GM23338 (cell line): ENCODE data around the gene ABCC10. TPM values are rescaled to one million over a fixed set of nuclear protein-coding genes. Genes with fewer than 3 reads are reported as not detected.
A peak's percentile ranks its signal among the peaks of the same experiment; 100 is the strongest.
"Not testable (repeated sequence)": the region's sequence is repeated elsewhere in the genome, so short reads cannot be mapped to it uniquely, and the experiment has no call there.

ENCODE experiments used
- ATAC-seq: fragments of 200-7000 bp; cut with Tn5 transposase; 3 replicates; pipeline ENCODE4 v1.9.1; 2020
- DNase-seq: peaks from one replicate; pipeline ENCODE4 v3.0.0-alpha.2; 2015; ENCODE audit warnings: low spot score
- H2AFZ ChIP-seq: fragments of 200-600 bp; sonication (generic); 2 replicates; pipeline ENCODE4 v1.8.0; 2016; ENCODE audit warnings: antibody characterized with exemption, mild to moderate bottlenecking, moderate library complexity
- H3F3A ChIP-seq: fragments of 200-600 bp; sonication (generic); replicated peaks from 2 replicates; pipeline ENCODE4 v1.8.0; 2017; ENCODE audit warnings: antibody characterized with exemption, mixed run types, low read depth
- H3K27ac ChIP-seq: fragments of 200-600 bp; sonication (generic); 2 replicates; pipeline ENCODE4 v1.6.1; 2016; ENCODE audit warnings: low read depth
- H3K27me3 ChIP-seq: fragments of 200-600 bp; sonication (generic); 2 replicates; pipeline ENCODE4 v1.8.0; 2016; ENCODE audit warnings: mild to moderate bottlenecking, mixed run types, moderate library complexity; ENCODE audit not compliant: insufficient read depth
- H3K36me3 ChIP-seq: fragments of 200-600 bp; sonication (generic); 2 replicates; pipeline ENCODE4 v1.8.0; 2016; ENCODE audit warnings: mild to moderate bottlenecking; ENCODE audit not compliant: insufficient read depth
- H3K4me1 ChIP-seq: fragments of 200-600 bp; sonication (generic); 2 replicates; pipeline ENCODE4 v1.8.0; 2016; ENCODE audit warnings: mild to moderate bottlenecking, moderate library complexity; ENCODE audit not compliant: insufficient read depth
- H3K4me2 ChIP-seq: fragments of 200-600 bp; sonication (generic); 2 replicates; pipeline ENCODE4 v1.7.1; 2017; ENCODE audit warnings: mixed run types
- H3K4me3 ChIP-seq: fragments of 200-600 bp; sonication (generic); 2 replicates; pipeline ENCODE4 v1.6.1; 2016; ENCODE audit warnings: mixed run types
- H3K79me2 ChIP-seq: fragments of 200-600 bp; sonication (generic); replicated peaks from 2 replicates; pipeline ENCODE4 v1.8.0; 2017; ENCODE audit warnings: mild to moderate bottlenecking; ENCODE audit not compliant: insufficient read depth
- H3K9me2 ChIP-seq: fragments of 200-600 bp; sonication (generic); 2 replicates; pipeline ENCODE4 v1.8.0; 2017; ENCODE audit not compliant: insufficient read depth
- H4K20me1 ChIP-seq: fragments of 200-600 bp; sonication (generic); replicated peaks from 2 replicates; pipeline ENCODE4 v1.8.0; 2017; ENCODE audit warnings: mild to moderate bottlenecking; ENCODE audit not compliant: insufficient read depth
- H3K27ac Mint-ChIP-seq: 2 replicates; pipeline ENCODE4 v1.8.0; 2020; ENCODE audit warnings: inconsistent platforms, mild to moderate bottlenecking, moderate library complexity, mixed read lengths
- H3K27me3 Mint-ChIP-seq: 3 replicates; pipeline ENCODE4 v1.8.0; 2022; ENCODE audit warnings: low read depth, mild to moderate bottlenecking, moderate library complexity, mixed read lengths, inconsistent platforms; ENCODE audit not compliant: insufficient read depth, poor library complexity
- H3K36me3 Mint-ChIP-seq: 3 replicates; pipeline ENCODE4 v1.8.0; 2021; ENCODE audit warnings: low read depth, mild to moderate bottlenecking, inconsistent platforms, moderate library complexity, mixed read lengths
- H3K4me1 Mint-ChIP-seq: 3 replicates; pipeline ENCODE4 v1.8.0; 2020; ENCODE audit warnings: mild to moderate bottlenecking, inconsistent platforms, mixed read lengths
- H3K4me3 Mint-ChIP-seq: 3 replicates; pipeline ENCODE4 v1.8.0; 2021; ENCODE audit warnings: moderate library complexity, mild to moderate bottlenecking, inconsistent platforms, mixed read lengths
- H3K9me3 Mint-ChIP-seq: 3 replicates; pipeline ENCODE4 v1.8.0; 2020; ENCODE audit warnings: moderate library complexity, mild to moderate bottlenecking, inconsistent platforms, mixed read lengths
- CREB1 ChIP-seq: fragments of 250-450 bp; sonication (Bioruptor Pico); IDR thresholded peaks from 2 replicates; pipeline ENCODE4 v1.5.0; 2020; ENCODE audit warnings: low read depth, mild to moderate bottlenecking, moderate library complexity
- CTCF ChIP-seq, 2 experiments: fragments of 200-600 bp in 1 of 2; sonication (generic) in 1 of 2; conservative IDR thresholded peaks; 2 replicates each; pipeline versions ENCODE4 v1.5.1 to v1.6.1; 2016 to 2017; ENCODE audit warnings: antibody characterized with exemption in 2 of 2, low read depth in 2 of 2, mild to moderate bottlenecking in 2 of 2, moderate library complexity in 1 of 2
- ETS1 ChIP-seq: IDR thresholded peaks from 2 replicates; pipeline ENCODE4 v1.6.1; 2016; ENCODE audit warnings: antibody characterized with exemption
- EZH2 ChIP-seq: fragments of 200-600 bp; sonication (generic); IDR thresholded peaks from one replicate; pipeline ENCODE4 v1.8.0; 2017; ENCODE audit warnings: antibody characterized with exemption, mild to moderate bottlenecking, low read depth; ENCODE audit not compliant: unreplicated experiment
- JUNB ChIP-seq: IDR thresholded peaks from one replicate; pipeline ENCODE4 v1.6.1; 2016; ENCODE audit warnings: antibody characterized with exemption; ENCODE audit not compliant: unreplicated experiment
- NANOG ChIP-seq: IDR thresholded peaks from 2 replicates; pipeline ENCODE4 v1.6.1; 2016; ENCODE audit warnings: antibody characterized with exemption, borderline replicate concordance
- POLR2AphosphoS5 ChIP-seq: IDR thresholded peaks from 2 replicates; pipeline ENCODE4 v1.6.1; 2016; ENCODE audit warnings: antibody characterized with exemption, low read depth
- ZNF114 ChIP-seq: fragments of 250-450 bp; sonication (Bioruptor Pico); IDR thresholded peaks from 2 replicates; pipeline ENCODE4 v1.5.0; 2020; ENCODE audit warnings: mild to moderate bottlenecking, moderate library complexity
- ZNF331 ChIP-seq: fragments of 250-450 bp; sonication (Bioruptor Pico); IDR thresholded peaks from 2 replicates; pipeline ENCODE4 v1.5.0; 2020; ENCODE audit warnings: low read depth, mild to moderate bottlenecking, moderate library complexity
- polyA plus RNA-seq: library from polyadenylated mRNA; unstranded; fragments of >200 nt; fragmentation: Nextera tagmentation; extraction: Ambion mirVana; gene quantifications from 2 replicates; pipeline ENCODE4 v1.2.1, GENCODE V29; 2016
- total RNA-seq: library from RNA; depleted of rRNA; stranded (reverse); fragments of >200 nt; shearing (Covaris generic); gene quantifications from 2 replicates; pipeline ENCODE4 v1.2.3, GENCODE V29; 2014

The ABCC10 gene
- total and polyA plus RNA-seq, 2 experiments from 2014 or later, result 16.9 to 17.5 TPM

DNA sequence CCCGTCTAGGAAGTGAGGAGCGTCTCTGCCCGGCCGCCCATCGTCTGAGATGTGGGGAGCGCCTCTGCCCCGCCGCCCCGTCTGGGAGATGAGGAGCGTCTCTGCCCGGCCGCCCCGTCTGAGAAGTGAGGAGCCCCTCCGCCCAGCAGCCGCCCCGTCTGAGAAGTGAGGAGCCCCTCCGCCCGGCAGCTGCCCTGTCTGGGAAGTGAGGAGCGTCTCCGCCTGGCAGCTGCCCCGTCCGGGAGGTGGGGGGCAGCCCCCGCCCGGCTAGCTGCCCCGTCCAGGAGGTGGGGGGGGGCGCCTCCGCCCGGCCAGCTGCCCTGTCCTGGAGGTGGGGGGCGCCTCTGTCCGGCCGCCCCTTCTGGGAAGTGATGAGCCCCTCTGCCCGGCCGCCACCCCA lies 2.3 kb upstream of the ABCC10 start:
- not testable (repeated sequence) for H3K4me2 ChIP-seq, H3K4me3 Mint-ChIP-seq, H3K4me1 ChIP-seq, H2AFZ ChIP-seq, H3F3A ChIP-seq, H3K27me3 Mint-ChIP-seq, H4K20me1 ChIP-seq, H3K27ac ChIP-seq, H3K36me3 Mint-ChIP-seq, H3K4me3 ChIP-seq, H3K9me2 ChIP-seq, H3K27me3 ChIP-seq, H3K36me3 ChIP-seq, H3K27ac Mint-ChIP-seq, ATAC-seq, DNase-seq
- H3K9me3 Mint-ChIP-seq, result peaks cover 21% of the 10 kb centered on the region
- peaks cover 16% of the 10 kb centered on the region for H3K4me1 Mint-ChIP-seq
- H3K79me2 ChIP-seq, result peaks cover 10% of the 10 kb centered on the region

DNA sequence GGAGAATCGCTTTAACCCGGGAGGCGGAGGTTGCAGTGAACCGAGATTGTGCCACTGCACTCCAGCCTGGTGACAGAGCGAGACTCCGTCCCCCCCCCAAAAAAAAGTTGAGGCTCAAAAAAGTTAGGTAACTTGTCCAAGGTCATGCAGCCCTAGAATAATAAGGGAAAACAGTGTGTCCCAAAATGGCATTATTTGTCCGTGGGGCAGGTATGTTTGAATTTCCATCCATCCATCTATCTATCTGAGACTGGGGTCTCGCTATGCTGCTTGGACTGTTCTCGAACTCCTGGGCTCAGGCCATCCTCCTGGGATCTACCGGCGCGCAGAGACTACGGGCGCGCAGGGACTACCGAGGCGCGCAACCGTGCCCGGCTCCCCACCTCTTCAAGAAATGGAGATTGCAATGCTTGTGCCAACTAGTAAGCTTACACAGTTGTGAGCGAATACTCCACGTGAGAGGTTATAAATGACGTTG lies 374 bp upstream of the ABCC10 start:
- Histone ChIP-seq H3K79me2 (peaks cover 15% of the 10 kb centered on the region), H3F3A (peaks cover 4% of the 10 kb centered on the region; the same call in 1 of the 2 replicates), H3K4me3 (peak overlapping the region; percentile 95), H3K4me2 (peak overlapping the region; percentile 95), H3K27me3 (no peaks in the 10 kb centered on the region), H3K27ac (peak overlapping the region; percentile 85), H3K4me1 (peaks cover 10% of the 10 kb centered on the region), H3K36me3 (no peaks in the 10 kb centered on the region), H3K9me2 (no peaks in the 10 kb centered on the region), H4K20me1 (no peaks in the 10 kb centered on the region), H2AFZ (peak overlapping the region; percentile 82)
- TF ChIP-seq CREB1 (peak; percentile 80), POLR2AphosphoS5 (no peak)
- Mint-ChIP-seq H3K4me3 (peak overlapping the region; percentile 93), H3K27me3 (peaks cover 9% of the 10 kb centered on the region), H3K4me1 (peaks cover 16% of the 10 kb centered on the region), H3K9me3 (peaks cover 18% of the 10 kb centered on the region; the same call in 2 of the 3 replicates), H3K27ac (peak overlapping the region; percentile 98), H3K36me3 (peaks cover 3% of the 10 kb centered on the region; the same call in 1 of the 3 replicates)
- ATAC-seq (peak; percentile 74), DNase-seq (no peak)

DNA sequence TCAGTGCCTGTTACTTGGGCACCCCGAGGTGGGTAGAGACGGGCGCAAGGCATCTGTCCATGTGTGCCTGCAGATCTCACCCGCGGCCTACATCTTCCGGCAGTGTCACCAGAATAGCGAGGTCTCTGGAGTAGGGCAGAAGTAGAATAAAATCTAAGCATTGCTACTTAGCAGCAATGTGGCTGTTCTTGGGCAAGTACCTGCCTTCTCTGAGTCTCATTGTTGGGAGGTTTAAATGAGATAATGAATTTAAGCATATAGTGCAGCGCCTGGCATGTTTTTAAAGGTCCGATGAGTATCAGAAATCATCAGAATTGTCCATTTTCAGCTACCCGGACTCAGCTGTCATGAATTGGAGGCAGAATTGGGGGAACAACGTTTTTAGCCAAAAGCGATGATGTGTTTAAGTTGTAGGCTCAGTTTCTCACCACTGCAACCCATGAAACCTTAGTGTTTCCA lies 800 bp downstream of the ABCC10 start:
- Mint-ChIP-seq H3K36me3 (peaks cover 3% of the 10 kb centered on the region; the same call in 1 of the 3 replicates), H3K9me3 (peaks cover 16% of the 10 kb centered on the region; the same call in 2 of the 3 replicates), H3K4me1 (peaks cover 16% of the 10 kb centered on the region), H3K4me3 (peak overlapping the region; percentile 93), H3K27me3 (peaks cover 9% of the 10 kb centered on the region), H3K27ac (peak overlapping the region; percentile 98)
- peak overlapping the region; percentile 82 for H2AFZ ChIP-seq
- peak overlapping the region; percentile 95 for H3K4me2 ChIP-seq
- peak; percentile 21 for DNase-seq
- H3K79me2 ChIP-seq, result peaks cover 15% of the 10 kb centered on the region
- peaks cover 10% of the 10 kb centered on the region for H3K4me1 ChIP-seq
- peak overlapping the region; percentile 85 for H3K27ac ChIP-seq
- ATAC-seq, result peak; percentile 32
- H3K4me3 ChIP-seq, result peak overlapping the region; percentile 95
- no peaks in the 10 kb centered on the region for H3K9me2 ChIP-seq
- H3K36me3 ChIP-seq, result no peaks in the 10 kb centered on the region
- peaks cover 4% of the 10 kb centered on the region; the same call in 1 of the 2 replicates for H3F3A ChIP-seq
- H4K20me1 ChIP-seq, result no peaks in the 10 kb centered on the region
- no peaks in the 10 kb centered on the region for H3K27me3 ChIP-seq
- TF ChIP-seq NANOG (no peak), JUNB (no peak), ZNF114 (no peak), ZNF331 (CRISPR knock-in tag) (no peak), CTCF (conservative IDR thresholded peaks at IDR 0.05; ENCODE audit: low read depth in 2 of 2) (no peak), CREB1 (no peak), ETS1 (no peak), EZH2 (no peak)
